Measurements from ENCODE around the gene ELFN2.

The ELFN2 gene

DNA sequence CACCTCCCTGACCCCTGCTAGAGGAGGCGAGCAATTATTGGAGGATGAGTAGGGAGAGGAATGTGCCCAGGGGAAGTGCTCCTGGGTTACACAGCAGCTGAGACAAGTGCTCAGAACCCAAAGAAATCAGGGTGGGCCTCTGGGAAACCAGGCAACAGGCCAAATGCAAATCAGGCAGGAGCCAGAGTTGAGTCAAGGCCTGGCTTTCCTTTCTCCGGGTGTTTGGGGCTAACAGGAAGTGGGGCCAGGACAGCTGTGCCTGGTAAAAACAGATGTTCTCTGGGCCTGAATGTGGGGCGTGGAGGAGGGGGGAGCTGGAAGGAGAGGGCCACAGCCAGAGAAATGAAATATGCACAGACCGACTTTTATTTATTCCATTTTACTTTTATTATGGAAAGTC, 36.9 kb upstream of the ELFN2 start:
- ChIA-PET POLR2A (no interaction called here), CTCF (no interaction called here)
- no peak for DNase-seq (ENCODE audit: extremely low spot score)
- TF ChIP-seq SP1 (IDR thresholded peaks at IDR 0.05): no peak
- no peak for TF ChIP-seq LEF1 (IDR thresholded peaks at IDR 0.05; ENCODE audit: borderline replicate concordance)
- no peak for TF ChIP-seq SUZ12 (IDR thresholded peaks at IDR 0.05)
- TF ChIP-seq ZNF384 (IDR thresholded peaks at IDR 0.05): no peak
- TF ChIP-seq, protein P1, sequence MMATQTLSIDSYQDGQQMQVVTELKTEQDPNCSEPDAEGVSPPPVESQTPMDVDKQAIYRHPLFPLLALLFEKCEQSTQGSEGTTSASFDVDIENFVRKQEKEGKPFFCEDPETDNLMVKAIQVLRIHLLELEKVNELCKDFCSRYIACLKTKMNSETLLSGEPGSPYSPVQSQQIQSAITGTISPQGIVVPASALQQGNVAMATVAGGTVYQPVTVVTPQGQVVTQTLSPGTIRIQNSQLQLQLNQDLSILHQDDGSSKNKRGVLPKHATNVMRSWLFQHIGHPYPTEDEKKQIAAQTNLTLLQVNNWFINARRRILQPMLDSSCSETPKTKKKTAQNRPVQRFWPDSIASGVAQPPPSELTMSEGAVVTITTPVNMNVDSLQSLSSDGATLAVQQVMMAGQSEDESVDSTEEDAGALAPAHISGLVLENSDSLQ (IDR thresholded peaks at IDR 0.05): no peak
- TF ChIP-seq CTBP1 (IDR thresholded peaks at IDR 0.05; ENCODE audit: borderline replicate concordance): no peak
- no peak for TF ChIP-seq FOXM1 (IDR thresholded peaks at IDR 0.05; ENCODE audit: borderline replicate concordance)
- no peak for TF ChIP-seq TARDBP (IDR thresholded peaks at IDR 0.05)
- no peak for TF ChIP-seq FOXK2 (IDR thresholded peaks at IDR 0.05)
- no peak for TF ChIP-seq NFRKB (IDR thresholded peaks at IDR 0.05)
- TF ChIP-seq FOXA1 (IDR thresholded peaks at IDR 0.05): no peak
- TF ChIP-seq BHLHE40 (IDR thresholded peaks at IDR 0.05; ENCODE audit: borderline replicate concordance): no peak
- TF ChIP-seq L3MBTL2 (conservative IDR thresholded peaks at IDR 0.05): no peak
- no peak for TF ChIP-seq HDGF (IDR thresholded peaks at IDR 0.05; ENCODE audit: borderline replicate concordance)
- no peak for TF ChIP-seq ELF4 (IDR thresholded peaks at IDR 0.05)
- no peak for TF ChIP-seq ARNT (IDR thresholded peaks at IDR 0.05)

GRCh38 chr22:37462983-37463382, 35.7 kb upstream of the ELFN2 start:
- DNase-seq (ENCODE audit: extremely low spot score): peak; percentile 57
- TF ChIP-seq FOXK2 (IDR thresholded peaks at IDR 0.05) (no peak), L3MBTL2 (conservative IDR thresholded peaks at IDR 0.05) (no peak), CTBP1 (IDR thresholded peaks at IDR 0.05; ENCODE audit: borderline replicate concordance) (no peak), ARNT (IDR thresholded peaks at IDR 0.05) (no peak), LEF1 (IDR thresholded peaks at IDR 0.05; ENCODE audit: borderline replicate concordance) (no peak), ELF4 (IDR thresholded peaks at IDR 0.05) (no peak), FOXA1 (IDR thresholded peaks at IDR 0.05) (no peak)
- ChIA-PET POLR2A (interaction anchor here (1.2 kb wide), 1 partner anchor 99 kb away, joined by 3 read pairs; no protein-coding TSS in a partner anchor), CTCF (interaction anchor here (0.8 to 1.6 kb wide), 2 partner anchors 10 to 33 kb away, joined by 3 read pairs; no protein-coding TSS in a partner anchor)

GRCh38 chr22:37462436-37462835, 35.2 kb upstream of the ELFN2 start:
- DNase-seq (ENCODE audit: extremely low spot score): no peak
- POLR2A ChIA-PET: interaction anchor here (1.2 kb wide), 1 partner anchor 99 kb away, joined by 3 read pairs; no protein-coding TSS in a partner anchor
- TF ChIP-seq HDGF (IDR thresholded peaks at IDR 0.05; ENCODE audit: borderline replicate concordance) (no peak), NFRKB (IDR thresholded peaks at IDR 0.05) (no peak), ELF4 (IDR thresholded peaks at IDR 0.05) (no peak), ARNT (IDR thresholded peaks at IDR 0.05) (no peak), LEF1 (IDR thresholded peaks at IDR 0.05; ENCODE audit: borderline replicate concordance) (no peak), L3MBTL2 (conservative IDR thresholded peaks at IDR 0.05) (no peak), TARDBP (IDR thresholded peaks at IDR 0.05) (no peak), SP1 (IDR thresholded peaks at IDR 0.05) (no peak), ZNF384 (IDR thresholded peaks at IDR 0.05) (no peak), SUZ12 (IDR thresholded peaks at IDR 0.05) (no peak), FOXM1 (IDR thresholded peaks at IDR 0.05; ENCODE audit: borderline replicate concordance) (no peak), BHLHE40 (IDR thresholded peaks at IDR 0.05; ENCODE audit: borderline replicate concordance) (no peak), FOXK2 (IDR thresholded peaks at IDR 0.05) (no peak), FOXA1 (IDR thresholded peaks at IDR 0.05) (no peak), CTBP1 (IDR thresholded peaks at IDR 0.05; ENCODE audit: borderline replicate concordance) (no peak)
- TF ChIP-seq, protein P1 (IDR thresholded peaks at IDR 0.05): no peak
- CTCF ChIA-PET: interaction anchor here (0.8 to 1.6 kb wide), 2 partner anchors 10 to 33 kb away, joined by 3 read pairs; no protein-coding TSS in a partner anchor

DNA sequence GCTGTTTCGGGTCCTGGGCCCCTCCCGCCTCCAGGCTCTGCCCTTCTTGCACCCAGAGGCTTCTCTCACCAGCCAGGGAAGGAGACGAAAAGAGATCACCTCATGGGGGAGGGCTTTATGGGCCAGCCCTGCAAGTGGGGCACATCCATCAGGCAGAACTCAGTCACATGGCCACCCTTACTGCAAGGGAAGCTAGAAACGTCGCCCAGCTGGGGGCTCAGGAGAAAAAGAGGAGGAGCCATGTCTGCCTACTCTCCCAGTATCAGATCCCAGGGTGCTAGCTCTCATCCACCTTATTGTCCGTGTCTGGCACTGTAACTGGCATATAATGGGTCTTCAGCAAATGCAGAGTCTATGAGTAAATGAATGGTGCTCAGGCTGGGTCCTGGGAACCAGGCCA, 34.7 kb upstream of the ELFN2 start:
- no peak for DNase-seq (ENCODE audit: extremely low spot score)
- CTCF ChIA-PET: interaction anchor here (1.6 kb wide), 1 partner anchor 11 kb away, joined by 3 read pairs; no protein-coding TSS in a partner anchor
- TF ChIP-seq LEF1 (IDR thresholded peaks at IDR 0.05; ENCODE audit: borderline replicate concordance) (no peak), ARNT (IDR thresholded peaks at IDR 0.05) (no peak), FOXA1 (IDR thresholded peaks at IDR 0.05) (no peak), FOXM1 (IDR thresholded peaks at IDR 0.05; ENCODE audit: borderline replicate concordance) (no peak)
- POLR2A ChIA-PET: interaction anchor here (1.2 kb wide), 1 partner anchor 100 kb away, joined by 3 read pairs; no protein-coding TSS in a partner anchor

GRCh38 chr22:37460684-37461083, 33.4 kb upstream of the ELFN2 start:
- no peak for TF ChIP-seq SP1 (IDR thresholded peaks at IDR 0.05)
- TF ChIP-seq CTBP1 (IDR thresholded peaks at IDR 0.05; ENCODE audit: borderline replicate concordance): no peak
- TF ChIP-seq FOXM1 (IDR thresholded peaks at IDR 0.05; ENCODE audit: borderline replicate concordance): no peak
- no peak for TF ChIP-seq SUZ12 (IDR thresholded peaks at IDR 0.05)
- TF ChIP-seq FOXA1 (IDR thresholded peaks at IDR 0.05): no peak
- TF ChIP-seq FOXK2 (IDR thresholded peaks at IDR 0.05): no peak
- TF ChIP-seq BHLHE40 (IDR thresholded peaks at IDR 0.05; ENCODE audit: borderline replicate concordance): no peak
- TF ChIP-seq ARNT (IDR thresholded peaks at IDR 0.05): no peak
- TF ChIP-seq L3MBTL2 (conservative IDR thresholded peaks at IDR 0.05): no peak
- TF ChIP-seq, protein P1 (IDR thresholded peaks at IDR 0.05): no peak
- no peak for TF ChIP-seq ZNF384 (IDR thresholded peaks at IDR 0.05)
- TF ChIP-seq LEF1 (IDR thresholded peaks at IDR 0.05; ENCODE audit: borderline replicate concordance): no peak
- TF ChIP-seq ELF4 (IDR thresholded peaks at IDR 0.05): no peak
- no peak for TF ChIP-seq HDGF (IDR thresholded peaks at IDR 0.05; ENCODE audit: borderline replicate concordance)
- CTCF ChIA-PET: no interaction called here
- DNase-seq (ENCODE audit: extremely low spot score): no peak
- POLR2A ChIA-PET: no interaction called here

- DNase-seq (ENCODE audit: extremely low spot score): no peak
- POLR2A ChIA-PET: no interaction called here
- CTCF ChIA-PET: interaction anchor here (0.8 to 4.3 kb wide), 7 partner anchors 10 to 199 kb away, joined by 3 to 46 read pairs (median 6); no protein-coding TSS in a partner anchor
- TF ChIP-seq NFRKB (IDR thresholded peaks at IDR 0.05) (no peak), FOXA1 (IDR thresholded peaks at IDR 0.05) (no peak), TARDBP (IDR thresholded peaks at IDR 0.05) (no peak), FOXK2 (IDR thresholded peaks at IDR 0.05) (no peak), LEF1 (IDR thresholded peaks at IDR 0.05; ENCODE audit: borderline replicate concordance) (no peak), CTBP1 (IDR thresholded peaks at IDR 0.05; ENCODE audit: borderline replicate concordance) (no peak), HDGF (IDR thresholded peaks at IDR 0.05; ENCODE audit: borderline replicate concordance) (no peak), L3MBTL2 (conservative IDR thresholded peaks at IDR 0.05) (no peak), ZNF384 (IDR thresholded peaks at IDR 0.05) (no peak), FOXM1 (IDR thresholded peaks at IDR 0.05; ENCODE audit: borderline replicate concordance) (no peak), SP1 (IDR thresholded peaks at IDR 0.05) (no peak)
- TF ChIP-seq, protein P1 (IDR thresholded peaks at IDR 0.05): no peak
Measured at GRCh38 chr22:37459206-37459605, 31.9 kb upstream of the ELFN2 start.
